H1 (cell line): ENCODE measurements around the gene BBS2. TPM values are rescaled to one million over a fixed set of nuclear protein-coding genes. Genes with fewer than 3 reads are reported as not detected.

Source experiments
- CTCF ChIA-PET: fragments of 300-600 bp; sonication (Branson Sonifier 250); formaldehyde crosslinking; loops from one replicate; lab custom pipeline; 2021; ENCODE audit not compliant: partially characterized antibody; lab: Charles Lee
- POLR2A ChIA-PET: fragments of 300-600 bp; sonication (Branson Sonifier 250); formaldehyde crosslinking; loops from one replicate; lab custom pipeline; 2021; ENCODE audit warnings: inconsistent platforms; ENCODE audit not compliant: partially characterized antibody; lab: Charles Lee
- DNase-seq, 2 experiments: peaks; one replicate each; pipeline versions ENCODE4 v3.0.0 to v3.0.0-alpha.2; 2010 to 2022; ENCODE audit warnings: low spot score in 2 of 2, low read depth in 1 of 2, mixed read lengths in 1 of 2
- FAIRE-seq: peaks from 2 replicates; lab custom pipeline; 2011; peaks lifted over from hg19 to GRCh38; lab: Jason Lieb, UNC
- H2AFZ ChIP-seq: 2 replicates; pipeline ENCODE4 v1.8.1; 2012; ENCODE audit warnings: low read length, inconsistent platforms
- H2AK5ac ChIP-seq: 2 replicates; pipeline ENCODE4 v1.6.1; 2013; ENCODE audit warnings: low read depth, low read length
- H2BK120ac ChIP-seq: replicated peaks from 2 replicates; pipeline ENCODE3; 2013; ENCODE audit warnings: low read depth, low read length, inconsistent platforms
- H2BK12ac ChIP-seq: 2 replicates; pipeline ENCODE4 v1.6.1; 2013; ENCODE audit warnings: low read depth, low read length
- H2BK15ac ChIP-seq: 2 replicates; pipeline ENCODE4 v1.6.1; 2013; ENCODE audit warnings: low read length
- H2BK20ac ChIP-seq: 2 replicates; pipeline ENCODE4 v1.6.1; 2013; ENCODE audit warnings: low read length
- H2BK5ac ChIP-seq: 2 replicates; pipeline ENCODE4 v1.6.1; 2013; ENCODE audit warnings: low read depth, low read length
- H3K14ac ChIP-seq: 2 replicates; pipeline ENCODE4 v1.6.1; 2013; ENCODE audit warnings: inconsistent platforms; ENCODE audit not compliant: insufficient read length
- H3K18ac ChIP-seq: 2 replicates; pipeline ENCODE4 v1.6.1; 2013; ENCODE audit warnings: low read length; ENCODE audit errors: extremely low read depth
- H3K23ac ChIP-seq: 2 replicates; pipeline ENCODE4 v1.6.1; 2013; ENCODE audit warnings: inconsistent platforms; ENCODE audit not compliant: insufficient read length
- H3K23me2 ChIP-seq: 2 replicates; pipeline ENCODE4 v1.6.1; 2013; ENCODE audit warnings: low read depth, low read length
- H3K27ac ChIP-seq: 2 replicates; pipeline ENCODE4 v1.6.1; 2011; ENCODE audit warnings: low read depth, low read length, inconsistent platforms
- H3K27me3 ChIP-seq, 4 experiments: replicated peaks in 1 of 4; 1 replicate in 1 of 4; 2 replicates in 3 of 4; pipeline versions ENCODE4 v1.6.1 to v1.8.1; 2011 to 2013; ENCODE audit warnings: low read length in 3 of 4, mild to moderate bottlenecking in 3 of 4, inconsistent platforms in 2 of 4, mixed read lengths in 2 of 4, moderate library complexity in 1 of 4; ENCODE audit not compliant: control insufficient read depth in 3 of 4, insufficient read depth in 3 of 4; ENCODE audit errors: extremely low read depth in 1 of 4
- H3K36me3 ChIP-seq, 4 experiments: 2 replicates each; pipeline versions ENCODE4 v1.6.1 to v1.8.1; 2011 to 2013; ENCODE audit warnings: mild to moderate bottlenecking in 4 of 4, low read length in 3 of 4, moderate library complexity in 2 of 4, control low read depth in 1 of 4, inconsistent platforms in 1 of 4; ENCODE audit not compliant: insufficient read depth in 4 of 4, control insufficient read depth in 2 of 4
- H3K4ac ChIP-seq: replicated peaks from 2 replicates; pipeline ENCODE3; 2013; ENCODE audit warnings: low read length, low read depth, mixed read lengths, inconsistent platforms; ENCODE audit not compliant: insufficient read length
- H3K4me1 ChIP-seq, 4 experiments: replicated peaks in 1 of 4; 1 replicate in 1 of 4; 2 replicates in 3 of 4; pipeline versions ENCODE4 v1.6.1 to v1.8.1; 2011 to 2013; ENCODE audit warnings: low read length in 3 of 4, inconsistent platforms in 2 of 4, mixed read lengths in 1 of 4; ENCODE audit not compliant: insufficient read depth in 4 of 4, control insufficient read depth in 3 of 4
- H3K4me2 ChIP-seq, 2 experiments: 2 replicates each; pipeline versions ENCODE4 v1.6.1 to v1.8.1; 2011 to 2013; ENCODE audit warnings: low read depth in 2 of 2, low read length in 2 of 2, control low read depth in 1 of 2, inconsistent platforms in 1 of 2, mild to moderate bottlenecking in 1 of 2; ENCODE audit not compliant: insufficient read depth in 1 of 2
- H3K4me3 ChIP-seq, 4 experiments: fragments of 200-600, 300-600 bp in 1 of 4; sonication (generic), shearing (Covaris generic), sonication (Bioruptor Twin) in 1 of 4; 2 replicates each; pipeline versions ENCODE4 v1.5.1 to v1.8.1; 2011 to 2016; ENCODE audit warnings: low read length in 4 of 4, low read depth in 3 of 4, control low read depth in 2 of 4, inconsistent platforms in 2 of 4, mild to moderate bottlenecking in 2 of 4, mixed read lengths in 1 of 4, moderate library complexity in 1 of 4; ENCODE audit not compliant: insufficient read depth in 2 of 4; ENCODE audit errors: extremely low read depth in 1 of 4
- H3K56ac ChIP-seq: replicated peaks from 2 replicates; pipeline ENCODE3; 2013; ENCODE audit warnings: low read depth, mild to moderate bottlenecking, mixed read lengths, low read length, inconsistent platforms; ENCODE audit not compliant: insufficient read length
- H3K79me1 ChIP-seq: 2 replicates; pipeline ENCODE4 v1.6.1; 2013; ENCODE audit warnings: low read depth, low read length, control low read depth
- H3K79me2 ChIP-seq, 2 experiments: 2 replicates each; pipeline versions ENCODE4 v1.6.1 to v1.8.1; 2012 to 2013; ENCODE audit warnings: low read length in 2 of 2, mild to moderate bottlenecking in 2 of 2, inconsistent platforms in 1 of 2; ENCODE audit not compliant: insufficient read depth in 2 of 2, control insufficient read depth in 1 of 2
- H3K9ac ChIP-seq, 4 experiments: replicated peaks in 1 of 4; 1 replicate in 1 of 4; 2 replicates in 3 of 4; pipeline versions ENCODE4 v1.6.1 to v1.8.1; 2011 to 2013; ENCODE audit warnings: low read depth in 3 of 4, low read length in 3 of 4, control low read depth in 2 of 4, mild to moderate bottlenecking in 2 of 4, moderate library complexity in 2 of 4, inconsistent platforms in 1 of 4; ENCODE audit errors: extremely low read depth in 1 of 4
- H3K9me3 ChIP-seq, 2 experiments: 2 replicates each; pipeline versions ENCODE4 v1.6.1 to v1.8.1; 2012 to 2013; ENCODE audit warnings: mild to moderate bottlenecking in 2 of 2, moderate library complexity in 2 of 2, control low read depth in 1 of 2, inconsistent platforms in 1 of 2, low read depth in 1 of 2, low read length in 1 of 2, mixed read lengths in 1 of 2; ENCODE audit not compliant: insufficient read depth in 2 of 2
- H4K20me1 ChIP-seq, 2 experiments: replicated peaks in 1 of 2; 2 replicates each; pipeline versions ENCODE3 to v1.8.1; 2011 to 2013; ENCODE audit warnings: inconsistent platforms in 2 of 2, low read length in 2 of 2, mild to moderate bottlenecking in 1 of 2; ENCODE audit not compliant: insufficient read depth in 2 of 2, control insufficient read depth in 1 of 2
- H4K5ac ChIP-seq: 2 replicates; pipeline ENCODE4 v1.6.1; 2013; ENCODE audit warnings: low read length, low read depth, mixed read lengths, inconsistent platforms; ENCODE audit not compliant: insufficient read length
- H4K8ac ChIP-seq: 2 replicates; pipeline ENCODE4 v1.8.0; 2013; ENCODE audit warnings: mild to moderate bottlenecking, moderate library complexity, low read length, inconsistent platforms; ENCODE audit not compliant: insufficient read depth; ENCODE audit errors: extremely low read depth
- H4K91ac ChIP-seq: replicated peaks from 2 replicates; pipeline ENCODE3; 2013; ENCODE audit warnings: low read length, mixed read lengths, inconsistent platforms; ENCODE audit not compliant: insufficient read length
- BCL11A ChIP-seq, 2 experiments: IDR thresholded peaks; one replicate each; pipeline ENCODE4 v1.6.1; 2011; ENCODE audit warnings: low read depth in 2 of 2, low read length in 2 of 2, mild to moderate bottlenecking in 2 of 2
- CBX8 ChIP-seq: fragments of 300-800, 300-1000 bp; sonication (generic); IDR thresholded peaks from 2 replicates; pipeline ENCODE4 v1.7.1; 2016; ENCODE audit warnings: low read depth, low read length, borderline replicate concordance
- CTBP2 ChIP-seq: IDR thresholded peaks from 2 replicates; pipeline ENCODE4 v1.7.0; 2011; ENCODE audit warnings: borderline replicate concordance, mild to moderate bottlenecking, moderate library complexity, mixed read lengths, low read length; ENCODE audit not compliant: insufficient read depth, insufficient read length
- EP300 ChIP-seq, 2 experiments: IDR thresholded peaks; 1 replicate in 1 of 2; 2 replicates in 1 of 2; pipeline ENCODE4 v1.6.1; 2011 to 2012; ENCODE audit warnings: low read depth in 2 of 2, low read length in 2 of 2, mild to moderate bottlenecking in 2 of 2, borderline replicate concordance in 1 of 2, inconsistent platforms in 1 of 2, moderate library complexity in 1 of 2
- HDAC6 ChIP-seq: IDR thresholded peaks from one replicate; pipeline ENCODE4 v1.7.1; 2012; ENCODE audit warnings: low read depth, mild to moderate bottlenecking, inconsistent platforms, low read length, moderate library complexity
- MAFK ChIP-seq: IDR thresholded peaks from 2 replicates; pipeline ENCODE4 v1.6.1; 2012; ENCODE audit warnings: low read depth, mild to moderate bottlenecking, improper control_type of control experiment, low read length
- NRF1 ChIP-seq: IDR thresholded peaks from 2 replicates; pipeline ENCODE4 v1.6.1; 2011; ENCODE audit warnings: mild to moderate bottlenecking, low read depth, low read length, improper control_type of control experiment
- PHF8 ChIP-seq: fragments of 200-600 bp; sonication (generic); conservative IDR thresholded peaks from 2 replicates; pipeline ENCODE4 v1.7.1; 2012; ENCODE audit warnings: low read depth, mild to moderate bottlenecking, inconsistent platforms, low read length, moderate library complexity
- SIN3A ChIP-seq, 2 experiments: IDR thresholded peaks in 1 of 2; conservative IDR thresholded peaks in 1 of 2; 2 replicates each; pipeline ENCODE4 v1.6.1; 2011 to 2012; ENCODE audit warnings: low read length in 2 of 2, improper control_type of control experiment in 1 of 2, low read depth in 1 of 2, mild to moderate bottlenecking in 1 of 2
- ZNF274 ChIP-seq: IDR thresholded peaks from 2 replicates; pipeline ENCODE4 v1.7.0; 2012; ENCODE audit warnings: low read length, borderline replicate concordance; ENCODE audit errors: extremely low read depth
- WGBS, 2 experiments: shearing (Covaris generic) in 1 of 2; methylation state at CpG; one replicate each; pipeline versions ENCODE4 v1.1.6 to v1.1.7; 2013 to 2015; ENCODE audit warnings: low lambda C conversion rate in 2 of 2, mixed read lengths in 2 of 2, inconsistent platforms in 1 of 2, low coverage in 1 of 2, missing lambda C conversion rate in 1 of 2; ENCODE audit not compliant: insufficient replicate concordance in 2 of 2, insufficient coverage in 1 of 2, insufficient read length in 1 of 2; ENCODE audit errors: extremely low coverage in 1 of 2, missing lambda C conversion rate in 1 of 2; 5-methylcytosine and 5-hydroxymethylcytosine counted together
- polyA plus RNA-seq, 7 experiments: library from polyadenylated mRNA; depleted of rRNA in 3 of 7; stranded (reverse) in 5 of 7; unstranded in 2 of 7; fragments of >200 nt in 5 of 7; fragments of 200-250 nt in 2 of 7; gene quantifications; 1 replicate in 5 of 7; 2 replicates in 1 of 7; 4 replicates in 1 of 7; pipeline versions ENCODE4 v1.2.1 to v1.2.3, GENCODE V29; 2011 to 2013; ENCODE audit warnings: missing spikeins in 2 of 7, mixed read lengths in 2 of 7
- total RNA-seq: library from RNA; stranded (reverse); fragmentation: NEBNext Ultra II Directional; extraction: Animal tissue kit (Norgen Biotek cat#: 25700); gene quantifications from 2 replicates; pipeline ENCODE4 v1.2.1, GENCODE V29; 2021

The BBS2 gene
- total and polyA plus RNA-seq, 2 of the 8 experiments (the other 6 are each of a cell fraction or from before 2014, with no cell fraction given) = 12.3 to 15.1 TPM

DNA sequence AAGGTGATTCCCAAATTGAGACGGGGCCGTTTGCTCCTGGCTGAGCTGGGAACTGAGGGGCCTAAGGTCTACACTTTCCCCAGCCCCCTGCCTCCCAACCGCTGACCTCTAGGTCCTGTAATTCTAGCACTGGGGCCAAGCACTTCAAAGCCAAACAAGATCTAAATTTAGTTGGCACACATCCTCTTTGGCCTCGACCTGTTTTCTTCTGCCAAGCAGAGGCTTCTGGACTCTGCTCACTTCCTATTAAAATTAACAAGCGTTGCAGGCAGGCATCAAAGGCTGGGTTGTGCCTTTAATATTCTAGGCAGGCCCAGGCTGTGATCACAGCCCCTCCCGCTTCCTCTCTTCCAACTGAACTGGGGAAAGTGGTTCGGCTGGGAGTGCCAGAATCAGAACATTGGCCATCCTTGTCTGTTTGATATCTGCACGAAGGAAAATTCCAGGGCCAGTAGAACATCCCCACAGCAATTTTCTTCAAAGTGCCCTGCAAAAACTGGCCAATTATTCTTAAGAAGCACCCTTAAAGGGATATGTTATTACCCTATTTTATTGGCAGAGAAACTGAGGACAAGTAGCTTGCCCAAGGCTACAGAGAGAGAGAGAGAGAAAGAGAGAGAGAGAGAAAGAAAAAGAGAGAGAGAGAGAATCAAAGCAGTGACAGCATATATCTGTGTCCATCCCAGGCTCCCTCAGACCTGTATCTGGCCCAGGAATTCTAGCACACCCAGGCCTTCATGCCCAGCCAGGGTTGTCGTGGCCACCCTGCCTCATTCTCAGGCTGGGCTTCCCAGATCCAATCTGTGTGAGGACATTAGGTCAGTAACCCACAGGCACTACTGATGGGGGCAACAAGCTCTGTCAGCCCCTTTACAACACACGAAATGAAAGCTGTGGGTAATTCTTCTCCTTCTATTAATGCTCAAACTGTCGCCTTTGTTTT is 32.2 kb upstream of the BBS2 start:
- no peak for DNase-seq
- H2BK12ac ChIP-seq = no peak overlapping the region
- no peaks in the 10 kb centered on the region for H3K36me3 ChIP-seq
- ChIA-PET CTCF (interaction anchor here (0.7 to 1.1 kb wide), 4 partner anchors 11 to 49 kb away, joined by 3 to 4 read pairs (median 3); no protein-coding TSS in a partner anchor), POLR2A (no interaction called here)
- H3K9ac ChIP-seq = no peak overlapping the region
- H3K79me1 ChIP-seq = no peaks in the 10 kb centered on the region
- H3K23me2 ChIP-seq = no peaks in the 10 kb centered on the region
- no peak overlapping the region for H2BK20ac ChIP-seq
- H2AK5ac ChIP-seq = no peak overlapping the region
- no peaks in the 10 kb centered on the region for H3K79me2 ChIP-seq
- no peak for FAIRE-seq
- H3K18ac ChIP-seq = no peak overlapping the region
- H3K4me1 ChIP-seq = peaks cover 5% of the 10 kb centered on the region in 4 experiments; a peak in 5 of 7 replicates
- 0 out of 2 replicates have a peak overlapping the region, but pooled peaks have one; percentile 29 for H2BK15ac ChIP-seq
- no peak overlapping the region for H2AFZ ChIP-seq
- H3K14ac ChIP-seq = no peak overlapping the region
- H3K9me3 ChIP-seq = no peaks in the 10 kb centered on the region
- no peak overlapping the region for H3K27ac ChIP-seq
- H3K56ac ChIP-seq = no peak overlapping the region
- H4K5ac ChIP-seq = no peak overlapping the region
- no peak overlapping the region for H3K23ac ChIP-seq
- H3K4me3 ChIP-seq = no peak overlapping the region
- H2BK5ac ChIP-seq = no peak overlapping the region
- 83% methylated on average over 11 of the region's 11 CpGs; no CpG with 5 or more reads in 1 of the 2 experiments for WGBS, 2 experiments
- no peak overlapping the region for H3K4me2 ChIP-seq
- H2BK120ac ChIP-seq = no peak overlapping the region
- no peak overlapping the region for H4K91ac ChIP-seq
- no peak overlapping the region for H3K4ac ChIP-seq
- H4K20me1 ChIP-seq = no peaks in the 10 kb centered on the region
- H3K27me3 ChIP-seq = peaks cover 0 to 15% (median 11%) of the 10 kb centered on the region in 4 experiments; a peak in 4 of 7 replicates
- no peak overlapping the region for H4K8ac ChIP-seq
- TF ChIP-seq SIN3A (conservative IDR thresholded peaks at IDR 0.05 in 1 of 2, IDR thresholded peaks at IDR 0.05 in 1 of 2; ENCODE audit: low read depth in 1 of 2, low read length in 2 of 2) (no peak), NRF1 (no peak), CBX8 (no peak), EP300 (IDR thresholded peaks at IDR 0.05; ENCODE audit: borderline replicate concordance in 1 of 2, low read depth in 2 of 2, low read length in 2 of 2) (no peak), BCL11A (IDR thresholded peaks at IDR 0.05; ENCODE audit: low read depth in 2 of 2, low read length in 2 of 2) (no peak), HDAC6 (no peak), PHF8 (no peak), MAFK (no peak), ZNF274 (no peak), CTBP2 (no peak)
